ENCODE data around the gene YES1.

- TF ChIP-seq POLR2AphosphoS5 (IDR thresholded peaks at IDR 0.05), result no peak
- TF ChIP-seq CTCF (IDR thresholded peaks at IDR 0.05), result no peak
- TF ChIP-seq EP300 (IDR thresholded peaks at IDR 0.05), result no peak
- TF ChIP-seq POLR2A (IDR thresholded peaks at IDR 0.05), result no peak
These were observed 138.3 kb downstream of the YES1 start for GRCh38 chr18:673769-674168.
